Fibroblast of mammary gland (primary cell): ENCODE data around the gene SCAANT1.

ENCODE experiments used
- DNase-seq: peaks from one replicate; pipeline ENCODE4 v3.0.0-alpha.2; 2010; ENCODE audit warnings: low read depth
- H3K4me3 ChIP-seq: 2 replicates; pipeline ENCODE4 v1.5.1; 2011; ENCODE audit warnings: low read depth, mild to moderate bottlenecking, low read length, moderate library complexity; ENCODE audit not compliant: control insufficient read depth
- CTCF ChIP-seq: conservative IDR thresholded peaks from 2 replicates; pipeline ENCODE4 v1.5.1; 2011; ENCODE audit warnings: low read depth, low read length, inconsistent platforms; ENCODE audit not compliant: control insufficient read depth, insufficient read depth

Gene SCAANT1

GRCh38 chr3:63864965-63865327 lies 47.2 kb downstream of the SCAANT1 start:
- H3K4me3 ChIP-seq: peak overlapping the region; percentile 76
- no peak for TF ChIP-seq CTCF
- DNase-seq: no peak

- H3K4me3 ChIP-seq: peak overlapping the region; percentile 76
- no peak for TF ChIP-seq CTCF
- DNase-seq: no peak
Observed at GRCh38 chr3:63864008-63864964, 47.9 kb downstream of the SCAANT1 start.

GRCh38 chr3:63863150-63864007 lies 48.8 kb downstream of the SCAANT1 start, which contains the start of the genes ATXN7 and THOC7:
TSS of gene ATXN7 (plus strand) at chr3:63863867. CDS start at chr3:63912599, 48,732 bp downstream.
TSS of gene THOC7 (minus strand) at chr3:63863805. CDS start at chr3:63863790, 15 bp downstream.
- H3K4me3 ChIP-seq: peak within 1 kb of the TSS; percentile 85
- no peak for TF ChIP-seq CTCF
- DNase-seq: peak; percentile 33

- no peak for DNase-seq
- no peak for TF ChIP-seq CTCF
- H3K4me3 ChIP-seq: peak overlapping the region; percentile 85
Observed at GRCh38 chr3:63862804-63863149, 49.4 kb downstream of the SCAANT1 start.
